IPS-NIHi7 (cell line): ENCODE measurements around the gene PCDHGB6.
"Not testable (repeated sequence)": the region's sequence is repeated elsewhere in the genome, so short reads cannot be mapped to it uniquely, and the experiment has no call there.

ENCODE experiments used
- DNase-seq: peaks from one replicate; pipeline ENCODE4 v3.0.0; 2012; ENCODE audit warnings: mixed read lengths; ENCODE audit errors: extremely low spot score

Gene PCDHGB6

GRCh38 chr5:141407790-141408505 lies at the start of gene PCDHGB6:
PCDHGB6 (plus strand) TSS chr5:141408021; CDS start chr5:141408203, 182 bp downstream.
- DNase-seq = peak; percentile 82

GRCh38 chr5:141359790-141360426 lies 47.9 kb upstream of the PCDHGB6 start, which contains the start of gene PCDHGB2:
PCDHGB2 (plus strand) TSS chr5:141359994; CDS start chr5:141360136, 142 bp downstream.
- peak; percentile 71 for DNase-seq

GRCh38 chr5:141360685-141361084 lies 47.1 kb upstream of the PCDHGB6 start:
- no peak for DNase-seq

- DNase-seq = no peak
These were observed 45.1 kb upstream of the PCDHGB6 start for GRCh38 chr5:141362719-141363118.

- DNase-seq = no peak
These were observed 43.7 kb upstream of the PCDHGB6 start, which contains the start of gene PCDHGA5 for GRCh38 chr5:141363952-141364660. PCDHGA5 (plus strand) TSS chr5:141364162; CDS start chr5:141364331, 169 bp downstream.

- no peak for DNase-seq
These were observed 41.6 kb upstream of the PCDHGB6 start for GRCh38 chr5:141366016-141366896.

GRCh38 chr5:141369994-141370848 lies 37.6 kb upstream of the PCDHGB6 start, which contains the start of gene PCDHGB3:
PCDHGB3 (plus strand) TSS chr5:141370242; CDS start chr5:141370395, 153 bp downstream.
- no peak for DNase-seq

- DNase-seq = no peak
These were observed 36.0 kb upstream of the PCDHGB6 start for GRCh38 chr5:141371572-141372475.

GRCh38 chr5:141373673-141374317 lies 34.0 kb upstream of the PCDHGB6 start, which contains the start of gene PCDHGA6:
PCDHGA6 (plus strand) TSS chr5:141373891; CDS start chr5:141374084, 193 bp downstream.
- DNase-seq = no peak

- DNase-seq = no peak
These were observed 33.2 kb upstream of the PCDHGB6 start for GRCh38 chr5:141374627-141375026.

- DNase-seq = not testable (repeated sequence)
These were observed 32.2 kb upstream of the PCDHGB6 start for GRCh38 chr5:141375444-141376155.

- DNase-seq = no peak
These were observed 25.1 kb upstream of the PCDHGB6 start, which contains the start of gene PCDHGA7 for GRCh38 chr5:141382469-141383294. PCDHGA7 (plus strand) TSS chr5:141382742; CDS start chr5:141382900, 158 bp downstream.

- no peak for DNase-seq
These were observed 24.5 kb upstream of the PCDHGB6 start for GRCh38 chr5:141383345-141383744.

- no peak for DNase-seq
These were observed 23.2 kb upstream of the PCDHGB6 start for GRCh38 chr5:141384471-141385267.

GRCh38 chr5:141387557-141388311 lies 20.1 kb upstream of the PCDHGB6 start, which contains the start of gene PCDHGB4:
PCDHGB4 (plus strand) TSS chr5:141387698; CDS start chr5:141387885, 187 bp downstream.
- DNase-seq = peak; percentile 58
